NCI-H446 treated with DMSO at 0.1 percent for 48 hours (cell line): ENCODE results near the gene EIF2B4.
"Not testable (repeated sequence)": the region's sequence is repeated elsewhere in the genome, so short reads cannot be mapped to it uniquely, and the experiment has no call there.

ENCODE experiments used
- DNase-seq: peaks from one replicate; lab custom pipeline; 2025; lab: John Stamatoyannopoulos, UW

The EIF2B4 gene

GRCh38 chr2:27336173-27336572 is 34.0 kb downstream of the EIF2B4 start:
- DNase-seq: no peak

DNA sequence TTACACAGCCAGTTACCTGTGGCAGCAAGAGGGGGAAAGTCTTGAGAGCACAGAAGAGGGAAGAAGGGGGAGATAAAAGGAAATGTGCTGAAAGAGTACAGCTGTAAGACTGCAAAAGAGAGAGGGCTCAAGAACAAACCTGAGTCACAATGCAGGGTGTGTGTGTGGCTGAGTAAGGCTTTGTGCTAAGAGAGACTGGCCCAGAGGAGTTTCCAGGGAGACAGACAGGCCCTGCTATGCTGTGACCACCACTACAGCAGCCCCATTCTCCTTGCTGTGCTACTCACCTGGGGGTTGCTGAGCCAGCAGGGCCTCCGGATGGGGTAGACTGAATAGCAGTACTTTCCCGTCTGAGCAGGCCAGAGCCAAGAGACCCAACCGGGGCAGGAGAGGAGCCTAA is 34.8 kb downstream of the EIF2B4 start:
- DNase-seq: no peak

DNA sequence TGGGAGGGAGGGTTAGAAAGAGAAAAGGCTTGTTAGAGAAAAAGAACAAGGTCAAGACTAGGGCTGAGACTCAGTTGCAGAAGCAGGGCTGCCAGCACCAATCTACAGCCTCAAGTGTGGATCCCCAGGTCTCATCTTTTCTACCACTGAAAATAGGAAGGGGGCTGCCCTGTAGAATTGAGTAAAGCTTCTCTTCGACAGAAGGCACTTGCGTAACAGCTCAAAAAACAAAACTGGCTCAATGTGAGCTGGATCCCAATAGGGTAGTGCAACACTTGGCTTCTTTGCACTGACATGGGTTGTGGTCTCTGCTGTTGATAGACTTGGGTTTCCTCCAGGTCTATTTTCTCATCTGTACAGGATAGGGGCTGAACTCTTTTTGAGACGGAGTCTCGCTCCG is 45.4 kb downstream of the EIF2B4 start:
- DNase-seq: no peak

GRCh38 chr2:27323596-27324285 is 46.4 kb downstream of the EIF2B4 start:
- no peak for DNase-seq

DNA sequence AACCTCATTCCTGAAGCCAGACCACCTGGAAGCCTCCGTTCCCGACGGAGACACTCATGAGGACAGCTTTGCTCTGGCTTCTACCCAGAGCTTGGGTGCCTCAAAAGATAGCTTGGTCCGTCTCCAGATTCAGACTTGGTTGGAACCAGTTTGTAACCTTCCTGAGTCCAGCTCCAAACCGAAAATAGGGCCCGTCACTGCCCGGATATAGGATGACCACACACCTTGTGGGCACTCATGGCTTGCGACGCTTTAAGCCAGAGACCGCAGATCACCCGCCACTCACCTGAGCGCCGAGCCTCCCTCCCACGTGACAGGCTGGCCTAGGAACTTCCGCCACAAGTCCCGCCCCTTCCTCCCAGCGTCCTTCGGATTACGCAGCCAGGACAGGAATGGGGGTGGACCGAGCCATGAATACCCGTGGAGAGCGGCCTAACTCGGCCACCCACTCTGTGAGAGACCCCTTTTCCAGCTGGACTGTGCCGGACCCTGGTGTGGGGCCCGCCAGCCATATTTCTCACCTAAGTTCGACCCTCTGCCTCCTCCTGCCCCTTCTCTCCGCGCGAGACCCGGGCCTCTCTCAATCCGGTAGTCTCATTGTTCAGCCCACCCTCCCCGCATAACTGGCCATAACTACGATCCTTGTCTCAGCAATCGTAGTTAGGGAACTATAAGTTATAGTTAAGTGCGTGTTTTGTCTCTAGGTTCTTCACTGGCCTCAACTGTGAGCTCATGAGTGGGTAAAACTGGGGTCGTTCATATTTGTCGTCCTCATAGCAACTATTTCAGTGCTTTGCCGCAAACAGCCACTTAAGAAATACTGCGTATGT is 47.2 kb downstream of the EIF2B4 start, which contains the start of gene MPV17:
Gene MPV17 (minus strand): TSS at position 332 of the 830 bp plus-strand sequence. CDS start 580 bp downstream, outside the sequence.
- peak; percentile 78 for DNase-seq

- no peak for DNase-seq
These were observed 47.8 kb downstream of the EIF2B4 start for GRCh38 chr2:27322301-27322765.

GRCh38 chr2:27320958-27321543 is 49.1 kb downstream of the EIF2B4 start:
- DNase-seq: peak; percentile 68

GRCh38 chr2:27319839-27320238 is 50.3 kb downstream of the EIF2B4 start:
- DNase-seq: not testable (repeated sequence)

DNA sequence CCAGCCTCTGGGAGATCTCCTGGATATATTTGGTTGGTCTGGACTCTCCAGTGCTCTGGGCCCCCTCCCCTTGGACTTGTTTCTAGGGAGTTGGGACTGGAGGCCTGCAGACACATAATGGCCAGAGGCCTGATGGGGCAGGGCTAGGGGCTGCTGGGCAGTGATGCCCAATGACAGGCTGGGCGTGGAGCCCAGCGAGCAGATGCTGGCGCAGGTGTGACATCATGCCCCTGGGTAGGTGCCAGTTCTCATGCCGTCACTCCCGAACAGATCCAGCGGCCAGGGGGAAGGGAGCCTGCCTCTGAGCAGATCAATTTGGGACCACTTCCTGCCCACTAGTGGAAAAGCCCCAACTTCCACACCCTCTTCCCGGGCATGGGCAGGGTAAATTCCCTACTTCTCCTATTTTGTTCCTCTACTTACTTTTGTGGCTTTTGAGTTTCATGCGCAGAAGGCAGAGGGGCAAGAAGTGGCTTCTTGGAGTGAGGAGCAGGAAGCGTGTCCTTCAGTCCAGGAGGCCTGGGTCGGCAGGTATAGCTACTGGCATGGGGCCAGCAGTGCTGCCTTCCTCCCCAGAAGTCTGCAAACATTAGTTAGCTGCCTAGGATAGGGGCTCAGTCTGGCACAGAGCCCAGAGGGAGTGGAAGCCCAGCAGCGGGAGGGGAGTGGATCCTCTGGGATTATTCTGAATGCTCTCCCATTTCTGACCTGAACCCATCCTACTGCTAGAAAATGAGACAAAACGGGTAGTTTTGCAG is 53.3 kb downstream of the EIF2B4 start:
- peak; percentile 51 for DNase-seq

GRCh38 chr2:27315122-27315521 is 55.0 kb downstream of the EIF2B4 start:
- no peak for DNase-seq

GRCh38 chr2:27314709-27315108 is 55.4 kb downstream of the EIF2B4 start:
- DNase-seq: no peak
